ENCODE data around the gene F12. TPM values are rescaled to one million over a fixed set of nuclear protein-coding genes. Genes with fewer than 3 reads are reported as not detected.
"Not testable (repeated sequence)": the region's sequence is repeated elsewhere in the genome, so short reads cannot be mapped to it uniquely, and the experiment has no call there.

F12 gene
- total RNA-seq, 1 experiment from 2014 or later: 16.5 TPM

- no peaks in the 10 kb centered on the region for H3K36me3 Mint-ChIP-seq (ENCODE audit: insufficient read depth, unreplicated experiment)
- no TSS peak for BruUV-seq (replicated peaks)
- intact Hi-C loops (cut with micrococcal nuclease): no loop called here
- H3K4me3 Mint-ChIP-seq (ENCODE audit: unreplicated experiment): no peak overlapping the region
- ChIA-PET POLR2A (interaction anchor here (0.8 to 2.5 kb wide), 6 partner anchors 8 to 48 kb away, joined by 3 to 23 read pairs (median 4); partner anchors contain the start of genes GRK6 and LMAN2), CTCF (interaction anchor here (0.7 to 5.1 kb wide), 5 partner anchors 10 to 307 kb away, joined by 3 to 61 read pairs (median 5); no protein-coding TSS in a partner anchor)
- H3K9me3 Mint-ChIP-seq (ENCODE audit: unreplicated experiment): no peaks in the 10 kb centered on the region
- H3K27me3 Mint-ChIP-seq (ENCODE audit: insufficient read depth, unreplicated experiment): peaks cover 16% of the 10 kb centered on the region
- peaks cover 15% of the 10 kb centered on the region for H3K4me1 Mint-ChIP-seq (ENCODE audit: insufficient read depth, unreplicated experiment)
- TF ChIP-seq, protein P1, sequence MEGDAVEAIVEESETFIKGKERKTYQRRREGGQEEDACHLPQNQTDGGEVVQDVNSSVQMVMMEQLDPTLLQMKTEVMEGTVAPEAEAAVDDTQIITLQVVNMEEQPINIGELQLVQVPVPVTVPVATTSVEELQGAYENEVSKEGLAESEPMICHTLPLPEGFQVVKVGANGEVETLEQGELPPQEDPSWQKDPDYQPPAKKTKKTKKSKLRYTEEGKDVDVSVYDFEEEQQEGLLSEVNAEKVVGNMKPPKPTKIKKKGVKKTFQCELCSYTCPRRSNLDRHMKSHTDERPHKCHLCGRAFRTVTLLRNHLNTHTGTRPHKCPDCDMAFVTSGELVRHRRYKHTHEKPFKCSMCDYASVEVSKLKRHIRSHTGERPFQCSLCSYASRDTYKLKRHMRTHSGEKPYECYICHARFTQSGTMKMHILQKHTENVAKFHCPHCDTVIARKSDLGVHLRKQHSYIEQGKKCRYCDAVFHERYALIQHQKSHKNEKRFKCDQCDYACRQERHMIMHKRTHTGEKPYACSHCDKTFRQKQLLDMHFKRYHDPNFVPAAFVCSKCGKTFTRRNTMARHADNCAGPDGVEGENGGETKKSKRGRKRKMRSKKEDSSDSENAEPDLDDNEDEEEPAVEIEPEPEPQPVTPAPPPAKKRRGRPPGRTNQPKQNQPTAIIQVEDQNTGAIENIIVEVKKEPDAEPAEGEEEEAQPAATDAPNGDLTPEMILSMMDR (IDR thresholded peaks at IDR 0.05; ENCODE audit: unreplicated experiment): no peak
- H3K27ac Mint-ChIP-seq (ENCODE audit: low read depth, unreplicated experiment): no peak overlapping the region
- DNase-seq (ENCODE audit: unreplicated experiment): peak; percentile 75
Measured at GRCh38 chr5:177378884-177379883, 30.2 kb downstream of the F12 start.

GRCh38 chr5:177377851-177378776, 31.2 kb downstream of the F12 start:
- no peak overlapping the region for H3K4me3 Mint-ChIP-seq (ENCODE audit: unreplicated experiment)
- TF ChIP-seq, protein P1 (IDR thresholded peaks at IDR 0.05; ENCODE audit: unreplicated experiment): no peak
- H3K36me3 Mint-ChIP-seq (ENCODE audit: insufficient read depth, unreplicated experiment): no peaks in the 10 kb centered on the region
- H3K27ac Mint-ChIP-seq (ENCODE audit: low read depth, unreplicated experiment): no peak overlapping the region
- ChIA-PET CTCF (interaction anchor here (0.6 to 5.1 kb wide), 6 partner anchors 9 to 79 kb away, joined by 3 to 61 read pairs (median 4); no protein-coding TSS in a partner anchor), POLR2A (interaction anchor here (0.5 to 2.5 kb wide), 5 partner anchors 9 to 49 kb away, joined by 3 to 23 read pairs (median 3); partner anchors contain the start of gene GRK6)
- peaks cover 5% of the 10 kb centered on the region for H3K27me3 Mint-ChIP-seq (ENCODE audit: insufficient read depth, unreplicated experiment)
- H3K9me3 Mint-ChIP-seq (ENCODE audit: unreplicated experiment): no peaks in the 10 kb centered on the region
- DNase-seq (ENCODE audit: unreplicated experiment): no peak
- peaks cover 15% of the 10 kb centered on the region for H3K4me1 Mint-ChIP-seq (ENCODE audit: insufficient read depth, unreplicated experiment)
- BruUV-seq (replicated peaks): no TSS peak
- intact Hi-C loops (cut with micrococcal nuclease): no loop called here

DNA sequence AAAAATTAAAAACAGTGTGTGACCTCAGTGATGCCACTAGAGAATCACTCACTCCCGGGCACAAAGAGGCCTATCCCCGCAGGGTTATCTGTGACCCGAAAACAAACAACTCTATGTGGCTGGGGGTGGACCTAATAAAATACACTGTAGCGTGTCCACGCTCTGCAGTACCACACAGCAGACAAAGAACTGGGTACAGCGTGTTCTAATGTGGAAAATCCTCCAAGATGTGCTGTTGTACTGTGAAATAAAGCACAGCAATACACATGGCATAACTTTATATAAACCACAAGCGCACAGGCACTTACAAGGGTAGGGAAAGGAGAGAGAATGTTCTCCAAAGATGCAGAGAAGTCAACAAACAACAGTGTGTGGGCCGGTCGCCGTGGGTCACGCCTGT, 33.3 kb downstream of the F12 start:
- BruUV-seq (replicated peaks): no TSS peak
- H3K27me3 Mint-ChIP-seq (ENCODE audit: insufficient read depth, unreplicated experiment): no peaks in the 10 kb centered on the region
- ChIA-PET POLR2A (interaction anchor here (0.7 kb wide), 1 partner anchor 13 kb away, joined by 3 read pairs; no protein-coding TSS in a partner anchor), CTCF (interaction anchor here (0.6 to 5.1 kb wide), 3 partner anchors 14 to 28 kb away, joined by 3 to 61 read pairs (median 4); no protein-coding TSS in a partner anchor)
- no peaks in the 10 kb centered on the region for H3K36me3 Mint-ChIP-seq (ENCODE audit: insufficient read depth, unreplicated experiment)
- intact Hi-C loops (cut with micrococcal nuclease): no loop called here
- TF ChIP-seq, protein P1 (IDR thresholded peaks at IDR 0.05; ENCODE audit: unreplicated experiment): no peak
- H3K27ac Mint-ChIP-seq (ENCODE audit: low read depth, unreplicated experiment): no peak overlapping the region
- DNase-seq (ENCODE audit: unreplicated experiment): no peak
- peaks cover 30% of the 10 kb centered on the region for H3K4me1 Mint-ChIP-seq (ENCODE audit: insufficient read depth, unreplicated experiment)
- H3K9me3 Mint-ChIP-seq (ENCODE audit: unreplicated experiment): no peaks in the 10 kb centered on the region
- no peak overlapping the region for H3K4me3 Mint-ChIP-seq (ENCODE audit: unreplicated experiment)

- H3K27me3 Mint-ChIP-seq (ENCODE audit: insufficient read depth, unreplicated experiment); H3K9me3 Mint-ChIP-seq (ENCODE audit: unreplicated experiment); BruUV-seq (replicated peaks); intact Hi-C loops (cut with micrococcal nuclease); H3K27ac Mint-ChIP-seq (ENCODE audit: low read depth, unreplicated experiment); H3K4me3 Mint-ChIP-seq (ENCODE audit: unreplicated experiment); DNase-seq (ENCODE audit: unreplicated experiment); H3K36me3 Mint-ChIP-seq (ENCODE audit: insufficient read depth, unreplicated experiment): not testable (repeated sequence)
- peaks cover 30% of the 10 kb centered on the region for H3K4me1 Mint-ChIP-seq (ENCODE audit: insufficient read depth, unreplicated experiment)
- ChIA-PET CTCF (interaction anchor here (0.9 to 7.0 kb wide), 3 partner anchors 15 to 126 kb away, joined by 3 to 87 read pairs (median 61); no protein-coding TSS in a partner anchor), POLR2A (interaction anchor here (1.0 kb wide), 1 partner anchor 9 kb away, joined by 4 read pairs; the partner anchor contains the start of gene SLC34A1)
Measured at GRCh38 chr5:177375516-177375915, 33.8 kb downstream of the F12 start.
